D341Med (cell line): ENCODE measurements around the gene REEP5.
"Not testable (repeated sequence)": the region's sequence is repeated elsewhere in the genome, so short reads cannot be mapped to it uniquely, and the experiment has no call there.

Experiments used
- DNase-seq: peaks from one replicate; pipeline ENCODE4 v3.0.0; 2012; ENCODE audit warnings: low spot score

Gene REEP5

DNA sequence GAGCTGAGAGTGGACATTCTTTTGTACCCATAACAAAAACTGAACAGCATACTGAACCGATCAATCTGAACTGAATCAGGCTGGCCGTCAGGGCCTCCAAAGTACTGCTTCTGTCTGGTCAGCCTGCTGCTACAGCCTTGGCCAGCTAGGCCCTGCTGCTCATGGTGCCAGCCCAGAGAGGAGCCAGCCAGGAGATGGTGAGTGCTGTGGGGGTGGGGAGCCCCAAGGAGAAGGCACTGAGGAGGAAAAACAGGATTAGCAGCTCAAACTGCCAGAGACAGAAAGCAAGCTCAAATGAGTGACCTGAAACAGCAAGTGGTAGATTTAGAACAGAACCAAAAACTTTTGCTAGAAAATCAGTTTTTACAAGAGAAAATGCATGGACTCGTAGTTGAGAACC lies 37.0 kb downstream of the REEP5 start:
- no peak for DNase-seq

DNA sequence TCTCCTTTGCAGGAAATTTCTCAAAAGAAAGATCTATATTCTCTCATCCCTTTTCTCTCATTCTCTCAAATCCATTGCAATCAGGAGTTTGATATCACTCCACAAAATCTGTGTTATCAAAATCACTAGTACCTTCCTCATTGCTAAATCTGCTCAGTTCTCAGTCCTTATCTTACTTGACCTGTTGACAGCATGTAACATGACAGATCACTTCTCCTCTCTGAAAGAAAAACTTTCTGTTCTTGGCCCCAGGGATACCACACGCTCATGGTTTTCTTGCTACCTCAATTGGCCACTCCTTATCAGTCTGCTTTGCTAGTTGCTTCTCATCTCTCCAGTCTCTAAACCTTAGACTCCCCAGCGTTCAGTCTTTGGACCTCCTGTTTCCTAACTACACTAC lies 38.8 kb downstream of the REEP5 start:
- no peak for DNase-seq

- DNase-seq, result no peak
Measured at GRCh38 chr5:112880219-112880964, 41.6 kb downstream of the REEP5 start.

GRCh38 chr5:112878760-112879159 lies 43.3 kb downstream of the REEP5 start:
- no peak for DNase-seq

DNA sequence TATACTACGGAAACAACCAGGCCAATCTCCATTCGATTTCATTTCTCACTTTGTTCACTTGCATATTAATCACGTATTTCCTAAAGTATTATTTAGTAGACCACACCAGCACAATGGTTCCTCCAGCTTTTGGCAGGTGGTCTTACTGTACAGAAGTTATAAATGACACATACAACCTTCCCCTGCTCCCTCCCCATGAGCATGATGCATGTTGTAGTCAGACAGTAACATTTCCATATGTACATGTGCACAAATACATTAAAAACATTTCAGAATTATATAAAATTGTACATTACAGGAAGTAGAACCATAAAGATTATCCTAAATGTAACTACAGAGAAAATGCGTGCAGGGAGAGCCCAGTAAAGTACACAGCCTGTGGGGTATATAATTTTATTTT lies 43.9 kb downstream of the REEP5 start:
- no peak for DNase-seq

DNA sequence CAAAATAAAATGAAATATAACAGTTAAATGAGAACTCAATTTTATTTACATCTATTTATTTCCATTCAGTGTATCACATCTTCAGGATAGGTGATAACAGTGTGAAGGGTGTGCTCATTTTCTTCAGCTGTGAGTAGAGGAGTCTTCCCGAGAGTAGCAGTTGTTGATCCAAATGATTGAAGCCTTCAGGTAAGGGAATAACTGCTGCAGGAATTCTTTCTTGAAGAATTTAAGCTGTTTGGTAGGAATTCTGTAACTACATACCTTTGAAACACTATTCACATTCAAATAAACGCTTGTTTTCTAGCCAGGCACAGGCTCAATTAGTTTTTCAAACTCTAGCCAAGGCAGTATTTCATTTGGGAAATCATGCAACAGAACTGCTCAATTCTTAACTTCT lies 45.7 kb downstream of the REEP5 start:
- DNase-seq, result no peak

GRCh38 chr5:112870966-112871365 lies 51.1 kb downstream of the REEP5 start:
- no peak for DNase-seq

- no peak for DNase-seq
Measured at GRCh38 chr5:112869948-112870347, 52.1 kb downstream of the REEP5 start.

DNA sequence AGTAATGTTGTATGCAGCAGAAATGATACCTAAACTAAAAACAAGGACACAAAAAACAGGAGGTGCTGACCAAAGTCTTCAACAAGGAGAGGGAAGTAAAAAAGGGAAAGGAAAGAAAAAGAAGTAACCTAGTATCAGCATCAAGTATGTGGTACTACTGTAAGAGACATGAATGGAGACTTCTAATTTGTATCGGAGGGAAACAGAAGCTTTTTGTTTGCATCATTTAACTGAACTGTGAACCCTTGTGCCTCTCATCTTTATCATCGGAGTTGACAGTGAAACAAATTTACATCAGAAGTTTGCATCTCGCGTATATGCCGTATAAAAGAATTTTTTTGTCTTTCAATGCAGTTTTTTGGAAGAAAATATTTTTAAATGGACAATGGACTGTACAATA lies 54.6 kb downstream of the REEP5 start:
- DNase-seq, result no peak

- DNase-seq, result no peak
Measured at GRCh38 chr5:112866739-112867138, 55.3 kb downstream of the REEP5 start.

GRCh38 chr5:112865128-112865527 lies 56.9 kb downstream of the REEP5 start:
- DNase-seq, result no peak

DNA sequence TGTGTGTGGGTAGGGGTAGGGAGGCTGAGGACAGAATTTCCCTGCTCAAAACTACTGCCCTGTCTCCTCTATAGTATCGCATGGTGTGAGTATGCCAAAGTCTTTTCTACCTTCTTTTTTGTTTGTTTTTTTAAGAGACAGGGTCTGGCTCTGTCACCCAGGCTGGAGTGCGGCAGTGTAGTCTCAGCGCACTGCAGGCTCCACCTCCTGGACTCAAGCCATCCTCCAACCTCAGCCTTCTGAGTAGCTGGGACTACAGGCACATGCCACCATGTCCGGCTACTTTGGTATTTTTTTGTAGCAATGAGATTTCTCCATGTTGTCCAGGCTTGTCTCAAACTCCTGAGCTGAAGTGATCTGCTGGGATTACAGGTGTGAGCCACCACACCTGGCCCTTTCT lies 58.5 kb downstream of the REEP5 start:
- DNase-seq, result no peak

DNA sequence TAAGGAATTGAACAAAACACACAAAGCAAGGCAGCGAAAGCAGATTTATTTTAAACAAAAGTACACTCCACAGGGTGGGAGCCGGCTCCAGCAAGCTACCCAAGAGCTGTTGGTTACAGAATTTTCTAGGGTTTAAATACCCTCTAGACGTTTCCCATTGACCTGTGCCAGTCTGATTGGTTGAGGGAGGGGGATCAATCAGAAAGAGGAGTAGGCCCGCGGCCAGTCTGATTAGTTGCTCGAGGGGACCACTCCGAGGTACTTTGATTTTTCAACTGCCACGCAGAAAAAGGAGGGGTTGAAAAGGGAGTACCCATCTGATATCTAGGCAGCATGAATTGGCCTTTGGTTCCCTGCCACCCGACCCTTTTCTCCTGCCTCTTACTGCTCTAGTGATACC lies 59.9 kb downstream of the REEP5 start:
- DNase-seq, result peak; percentile 44

DNA sequence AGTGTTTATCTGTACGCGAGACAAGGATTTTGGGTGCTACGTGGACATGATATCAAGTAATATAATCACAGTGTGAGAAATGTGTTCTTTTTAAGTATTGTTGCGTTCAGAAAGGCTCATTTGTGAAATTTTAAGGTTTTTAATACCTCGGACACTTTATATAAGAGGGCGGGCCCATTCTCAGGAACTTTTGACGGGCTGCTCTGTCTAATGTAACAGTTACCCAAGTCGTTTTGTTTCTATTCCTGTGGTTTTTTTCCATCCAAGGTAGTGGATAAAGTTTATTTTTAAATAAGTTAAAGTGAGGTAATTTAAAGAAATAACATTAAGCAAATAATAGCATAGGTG lies 60.4 kb downstream of the REEP5 start:
- DNase-seq, result no peak

DNA sequence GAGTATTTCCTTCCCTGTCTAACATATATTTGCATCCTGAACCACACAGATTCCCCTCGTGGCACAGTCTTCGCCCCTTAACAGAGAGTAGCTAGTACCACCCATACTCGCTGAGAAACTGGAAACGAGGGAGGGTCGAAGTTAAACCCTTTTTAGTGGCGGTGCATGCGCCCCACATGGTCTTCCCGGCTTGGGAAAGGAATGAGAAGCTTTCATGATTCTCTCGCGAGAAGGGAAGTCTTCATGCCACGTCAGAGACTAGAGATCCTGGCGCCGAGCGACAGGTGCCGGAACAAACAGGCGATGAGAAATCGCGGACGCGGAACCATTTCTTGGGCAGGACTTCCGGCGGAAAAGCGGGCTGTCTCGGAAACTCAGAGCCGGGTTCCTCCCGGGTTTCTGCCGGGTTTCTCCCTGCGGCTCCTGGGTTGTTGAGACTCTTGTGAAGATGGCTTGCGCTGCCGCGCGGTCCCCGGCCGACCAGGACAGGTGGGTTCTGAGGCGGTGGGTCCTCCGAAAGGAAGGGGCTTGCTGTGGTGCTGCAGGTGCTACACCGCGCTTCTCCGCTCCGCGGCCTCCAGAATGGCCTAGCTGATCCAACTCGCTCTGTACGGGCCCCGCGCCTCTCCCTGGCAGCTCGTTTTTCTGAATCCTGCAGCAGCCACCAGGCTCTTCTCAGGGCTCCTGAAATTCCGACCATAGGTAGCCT lies 60.9 kb downstream of the REEP5 start, which contains the start of gene SRP19:
Gene SRP19, plus strand, starts transcription at position 359 of the 709 bp plus-strand sequence. Its CDS starts 90 bp downstream, at position 449.
- DNase-seq, result peak; percentile 94

DNA sequence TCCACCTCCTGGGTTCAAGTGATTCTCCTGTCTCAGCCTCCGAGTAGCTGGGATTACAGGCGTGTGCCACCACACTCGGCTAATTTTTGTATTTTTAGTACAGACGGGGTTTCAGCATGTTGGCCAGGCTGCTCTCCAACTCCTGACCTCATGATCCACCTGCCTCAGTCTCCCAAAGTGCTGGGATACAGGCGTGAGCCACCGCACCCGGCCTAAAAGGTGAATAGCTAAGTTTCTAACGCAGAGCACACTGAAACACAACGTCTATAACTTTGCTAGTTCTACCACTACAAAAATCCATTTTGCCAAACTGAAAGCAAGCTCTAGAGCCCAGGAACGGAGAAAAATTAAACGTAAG lies 61.5 kb downstream of the REEP5 start:
- DNase-seq, result not testable (repeated sequence)

DNA sequence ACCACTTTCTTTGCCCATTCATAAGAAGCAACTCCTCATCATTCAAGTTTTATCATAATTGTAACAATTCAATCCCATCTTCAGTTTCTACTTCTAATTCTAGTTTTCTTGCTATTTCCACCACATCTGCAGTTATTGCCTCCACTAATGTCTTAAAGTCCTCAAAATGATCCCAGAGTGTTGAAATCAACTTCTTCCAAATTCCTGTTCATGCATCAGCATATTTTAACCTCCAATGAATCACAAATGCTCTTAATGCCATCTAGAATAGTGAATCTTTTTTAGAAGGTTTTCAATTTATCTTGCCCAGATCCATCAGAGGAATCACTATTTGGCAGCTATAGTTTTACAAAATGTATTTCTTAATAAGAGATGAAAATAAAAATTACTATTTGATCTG lies 64.2 kb downstream of the REEP5 start:
- DNase-seq, result no peak

- no peak for DNase-seq
Measured at GRCh38 chr5:112854651-112855050, 67.4 kb downstream of the REEP5 start.

GRCh38 chr5:112849912-112850311 lies 72.1 kb downstream of the REEP5 start:
- DNase-seq, result no peak

GRCh38 chr5:112848116-112848811 lies 73.8 kb downstream of the REEP5 start:
- DNase-seq, result peak; percentile 55

DNA sequence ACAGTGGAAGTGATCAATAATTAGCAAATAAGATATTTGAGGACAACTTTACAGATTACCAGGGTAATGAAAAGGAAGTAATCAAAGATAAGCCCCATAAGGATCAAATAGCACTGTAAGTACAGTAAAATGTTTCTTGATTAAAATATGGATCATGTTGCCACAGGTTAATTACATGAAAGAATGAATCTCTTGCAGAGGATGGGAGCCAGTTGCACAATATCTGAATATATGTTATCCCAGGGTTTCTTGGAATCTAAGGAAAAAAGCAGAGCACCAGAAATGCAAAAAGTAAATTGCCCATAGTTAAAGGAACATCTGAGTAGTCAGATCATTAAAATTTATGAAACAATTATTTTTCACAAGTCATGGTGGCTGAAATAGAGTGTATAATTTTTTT lies 74.7 kb downstream of the REEP5 start:
- DNase-seq, result no peak

- DNase-seq, result no peak
Measured at GRCh38 chr5:112846556-112846955, 75.5 kb downstream of the REEP5 start.

- no peak for DNase-seq
Measured at GRCh38 chr5:112844489-112844888, 77.5 kb downstream of the REEP5 start.
